ENCODE measurements around the gene SH3D19.

GRCh38 chr4:151316645-151317044, 8.8 kb downstream of the SH3D19 start:
- no peak for TF ChIP-seq POLR2A (IDR thresholded peaks at IDR 0.05)
- TF ChIP-seq, protein P1, sequence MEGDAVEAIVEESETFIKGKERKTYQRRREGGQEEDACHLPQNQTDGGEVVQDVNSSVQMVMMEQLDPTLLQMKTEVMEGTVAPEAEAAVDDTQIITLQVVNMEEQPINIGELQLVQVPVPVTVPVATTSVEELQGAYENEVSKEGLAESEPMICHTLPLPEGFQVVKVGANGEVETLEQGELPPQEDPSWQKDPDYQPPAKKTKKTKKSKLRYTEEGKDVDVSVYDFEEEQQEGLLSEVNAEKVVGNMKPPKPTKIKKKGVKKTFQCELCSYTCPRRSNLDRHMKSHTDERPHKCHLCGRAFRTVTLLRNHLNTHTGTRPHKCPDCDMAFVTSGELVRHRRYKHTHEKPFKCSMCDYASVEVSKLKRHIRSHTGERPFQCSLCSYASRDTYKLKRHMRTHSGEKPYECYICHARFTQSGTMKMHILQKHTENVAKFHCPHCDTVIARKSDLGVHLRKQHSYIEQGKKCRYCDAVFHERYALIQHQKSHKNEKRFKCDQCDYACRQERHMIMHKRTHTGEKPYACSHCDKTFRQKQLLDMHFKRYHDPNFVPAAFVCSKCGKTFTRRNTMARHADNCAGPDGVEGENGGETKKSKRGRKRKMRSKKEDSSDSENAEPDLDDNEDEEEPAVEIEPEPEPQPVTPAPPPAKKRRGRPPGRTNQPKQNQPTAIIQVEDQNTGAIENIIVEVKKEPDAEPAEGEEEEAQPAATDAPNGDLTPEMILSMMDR (IDR thresholded peaks at IDR 0.05 in 4 of 5, conservative IDR thresholded peaks at IDR 0.05 in 1 of 5): no peak
